ENCODE data around the gene OR52B4. TPM values are rescaled to one million over a fixed set of nuclear protein-coding genes. Genes with fewer than 3 reads are reported as not detected.

Gene OR52B4
- total and polyA plus RNA-seq, 2 of the 8 experiments (the other 6 are each of a cell fraction or from before 2014, with no cell fraction given): not detected

Other genes starting within 250 kb of the OR52B4 start
- 13.9 and 16.7 TPM in 2 replicates for gene TRIM21, start 25.3 kb upstream of the OR52B4 start, total RNA-seq (2021; fragmentation: NEBNext Ultra II Directional; extraction: Animal tissue kit (Norgen Biotek cat#: 25700))
- 15.6 and 16.3 TPM in 2 replicates for gene TRIM21, start 25.3 kb upstream of the OR52B4 start, polyA plus RNA-seq (2011; rRNA removed)
- not detected in 2 replicates for gene OR52K2, start 80.9 kb upstream of the OR52B4 start, total RNA-seq (2021; fragmentation: NEBNext Ultra II Directional; extraction: Animal tissue kit (Norgen Biotek cat#: 25700))
- not detected in 2 replicates for gene OR52K2, start 80.9 kb upstream of the OR52B4 start, polyA plus RNA-seq (2011; rRNA removed)
- gene OR52K1, start 114.3 kb upstream of the OR52B4 start, total RNA-seq (2021; fragmentation: NEBNext Ultra II Directional; extraction: Animal tissue kit (Norgen Biotek cat#: 25700)): not detected in 2 replicates
- 0.05 TPM in 1 of 2 replicates, not detected in the other for gene OR52K1, start 114.3 kb upstream of the OR52B4 start, polyA plus RNA-seq (2011; rRNA removed)
- not detected in 2 replicates for gene OR52M1, start 176.8 kb upstream of the OR52B4 start, total RNA-seq (2021; fragmentation: NEBNext Ultra II Directional; extraction: Animal tissue kit (Norgen Biotek cat#: 25700))
- gene OR52M1, start 176.8 kb upstream of the OR52B4 start, polyA plus RNA-seq (2011; rRNA removed): not detected in 2 replicates
- not detected in 2 replicates for gene OR52I2, start 213.4 kb upstream of the OR52B4 start, total RNA-seq (2021; fragmentation: NEBNext Ultra II Directional; extraction: Animal tissue kit (Norgen Biotek cat#: 25700))
- not detected in 2 replicates for gene OR52I2, start 213.4 kb upstream of the OR52B4 start, polyA plus RNA-seq (2011; rRNA removed)
- gene OR52I1, start 225.7 kb upstream of the OR52B4 start, total RNA-seq (2021; fragmentation: NEBNext Ultra II Directional; extraction: Animal tissue kit (Norgen Biotek cat#: 25700)): not detected in 2 replicates
- not detected in 2 replicates for gene OR52I1, start 225.7 kb upstream of the OR52B4 start, polyA plus RNA-seq (2011; rRNA removed)
- 5.7 and 6.2 TPM in 2 replicates for gene TRIM68, start 239.8 kb upstream of the OR52B4 start, total RNA-seq (2021; fragmentation: NEBNext Ultra II Directional; extraction: Animal tissue kit (Norgen Biotek cat#: 25700))
- 3.4 and 3.8 TPM in 2 replicates for gene TRIM68, start 239.8 kb upstream of the OR52B4 start, polyA plus RNA-seq (2011; rRNA removed)

Data from H1 (cell line).